SH-SY5Y (cell line): ENCODE results near the gene FAP.

Source experiments
- GATA2 ChIP-seq: IDR thresholded peaks from 2 replicates; pipeline ENCODE4 v1.6.1; 2011; ENCODE audit warnings: mild to moderate bottlenecking, low read depth, low read length
- GATA3 ChIP-seq: IDR thresholded peaks from 2 replicates; pipeline ENCODE4 v1.6.1; 2011; ENCODE audit warnings: low read depth, mild to moderate bottlenecking, low read length, moderate library complexity

GRCh38 chr2:162219426-162219825 is 23.8 kb downstream of the FAP start:
- TF ChIP-seq GATA2 (no peak), GATA3 (no peak)
